Measurements from ENCODE around the gene EEF1AKMT2.

The EEF1AKMT2 gene

DNA sequence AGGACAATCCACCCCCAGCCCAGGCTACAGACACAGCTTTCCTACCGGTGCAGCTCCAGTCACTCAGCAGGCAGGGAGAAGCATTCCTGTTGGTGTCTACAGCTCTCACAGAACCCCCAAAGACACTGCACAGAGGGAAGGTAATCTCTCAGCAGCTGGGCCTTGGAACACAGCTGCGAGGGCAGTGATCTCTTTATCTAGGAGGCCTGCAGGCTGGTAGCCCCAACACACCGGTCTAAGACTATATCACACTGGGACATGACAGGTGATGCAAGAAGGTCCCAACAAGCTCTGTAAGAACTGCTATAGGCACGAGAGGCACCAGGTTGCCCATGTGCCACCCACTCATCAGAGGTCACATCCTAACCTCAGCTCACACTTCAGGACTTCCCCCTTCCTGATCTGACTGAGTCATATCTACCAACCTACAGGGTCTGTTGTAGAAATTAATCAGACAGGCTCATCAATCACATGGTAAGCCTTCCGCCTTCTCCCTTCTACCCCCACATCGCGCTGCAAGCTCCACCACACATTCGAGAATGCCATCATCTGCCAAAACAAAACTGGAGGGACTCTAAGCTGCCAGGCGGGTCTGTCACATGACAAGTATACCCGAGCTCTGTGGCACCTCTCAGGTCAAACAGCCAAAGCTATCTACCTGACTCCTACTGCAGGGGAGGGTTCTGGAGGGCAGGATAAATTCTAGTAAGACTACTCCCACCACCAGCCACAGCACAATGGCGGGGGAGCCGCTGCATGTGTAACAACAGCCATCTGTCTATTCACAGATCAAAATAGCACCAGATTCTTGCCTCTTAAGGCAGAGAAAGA lies 73.6 kb downstream of the EEF1AKMT2 start:
- in situ Hi-C loops (cut with MboI; ENCODE audit: low pct_unique_long_range_greater_than_20kb, low sequenced_read_pairs, unreplicated experiment): no loop called here
- peak; percentile 56 for DNase-seq (ENCODE audit: low spot score)
- no peak for TF ChIP-seq CTCF (IDR thresholded peaks at IDR 0.05; ENCODE audit: extremely low read depth, insufficient read depth, missing control alignments)

GRCh38 chr10:124717041-124717757 lies 74.5 kb downstream of the EEF1AKMT2 start:
- DNase-seq (ENCODE audit: low spot score): no peak
- in situ Hi-C loops (cut with MboI; ENCODE audit: low pct_unique_long_range_greater_than_20kb, low sequenced_read_pairs, unreplicated experiment): no loop called here
- TF ChIP-seq CTCF (IDR thresholded peaks at IDR 0.05; ENCODE audit: extremely low read depth, insufficient read depth, missing control alignments): no peak

GRCh38 chr10:124716369-124716768 lies 75.3 kb downstream of the EEF1AKMT2 start:
- in situ Hi-C loops (cut with MboI; ENCODE audit: low pct_unique_long_range_greater_than_20kb, low sequenced_read_pairs, unreplicated experiment): no loop called here
- no peak for TF ChIP-seq CTCF (IDR thresholded peaks at IDR 0.05; ENCODE audit: extremely low read depth, insufficient read depth, missing control alignments)

GRCh38 chr10:124715439-124715838 lies 76.2 kb downstream of the EEF1AKMT2 start:
- no peak for DNase-seq (ENCODE audit: low spot score)
- in situ Hi-C loops (cut with MboI; ENCODE audit: low pct_unique_long_range_greater_than_20kb, low sequenced_read_pairs, unreplicated experiment): no loop called here

More at GRCh38 chr10:124716369-124716768, 75.3 kb downstream of the EEF1AKMT2 start:
- DNase-seq (ENCODE audit: low spot score): no peak

GRCh38 chr10:124713679-124714255 lies 77.9 kb downstream of the EEF1AKMT2 start:
- TF ChIP-seq CTCF (IDR thresholded peaks at IDR 0.05; ENCODE audit: extremely low read depth, insufficient read depth, missing control alignments): no peak
- no peak for DNase-seq (ENCODE audit: low spot score)
- in situ Hi-C loops (cut with MboI; ENCODE audit: low pct_unique_long_range_greater_than_20kb, low sequenced_read_pairs, unreplicated experiment): no loop called here

More at GRCh38 chr10:124715439-124715838, 76.2 kb downstream of the EEF1AKMT2 start:
- no peak for TF ChIP-seq CTCF (IDR thresholded peaks at IDR 0.05; ENCODE audit: extremely low read depth, insufficient read depth, missing control alignments)

GRCh38 chr10:124712704-124713407 lies 78.8 kb downstream of the EEF1AKMT2 start:
- TF ChIP-seq CTCF (IDR thresholded peaks at IDR 0.05; ENCODE audit: extremely low read depth, insufficient read depth, missing control alignments): no peak
- in situ Hi-C loops (cut with MboI; ENCODE audit: low pct_unique_long_range_greater_than_20kb, low sequenced_read_pairs, unreplicated experiment): no loop called here
- no peak for DNase-seq (ENCODE audit: low spot score)
